ENCODE results near the gene ATP5PO. TPM values are rescaled to one million over a fixed set of nuclear protein-coding genes. Genes with fewer than 3 reads are reported as not detected.

The ATP5PO gene
- total and polyA plus RNA-seq, 4 donors: 72.8 to 200 (median 131) TPM

GRCh38 chr21:33964706-33965325 is 49.2 kb upstream of the ATP5PO start:
- Histone ChIP-seq H3K36me3 (ENCODE audit: control insufficient read depth in 4 of 4, insufficient read depth in 3 of 4, low read depth in 1 of 4, low read length in 3 of 4) (no peaks in the 10 kb centered on the region), H3K9me3 (ENCODE audit: control insufficient read depth in 4 of 4, low read length in 3 of 4) (no peaks in the 10 kb centered on the region), H3K27me3 (ENCODE audit: control insufficient read depth in 4 of 4, insufficient read depth in 4 of 4, low read length in 3 of 4) (no peaks in the 10 kb centered on the region), H3K4me3 (ENCODE audit: low read depth in 1 of 3, low read length in 3 of 3) (no peak overlapping the region), H3K9ac (ENCODE audit: low read depth in 1 of 2, low read length in 2 of 2) (no peak overlapping the region), H3K27ac (ENCODE audit: low read depth in 1 of 2, low read length in 2 of 2) (no peak overlapping the region), H3K4me1 (ENCODE audit: control insufficient read depth in 4 of 4, insufficient read depth in 4 of 4, low read length in 3 of 4) (peaks cover 0 to 12% (median 5%) of the 10 kb centered on the region in 4 donors)
- WGBS: 90% methylated on average over 3 of the region's 3 CpGs
- DNase-seq (ENCODE audit: low spot score): no peak
- TF ChIP-seq FOXA2 (IDR thresholded peaks at IDR 0.05) (no peak), SP1 (IDR thresholded peaks at IDR 0.05) (no peak), GABPA (IDR thresholded peaks at IDR 0.05 in 1 of 2, conservative IDR thresholded peaks at IDR 0.05 in 1 of 2) (no peak), MAX (IDR thresholded peaks at IDR 0.05) (no peak), HNF4G (IDR thresholded peaks at IDR 0.05) (no peak), EGR1 (IDR thresholded peaks at IDR 0.05; ENCODE audit: low read depth in 2 of 2) (no peak), JUND (IDR thresholded peaks at IDR 0.05) (no peak), NR2F2 (IDR thresholded peaks at IDR 0.05) (no peak), CTCF (IDR thresholded peaks at IDR 0.05; ENCODE audit: low read depth, low read length, missing input control) (no peak), ZBTB33 (IDR thresholded peaks at IDR 0.05) (no peak), RAD21 (IDR thresholded peaks at IDR 0.05) (no peak), YY1 (IDR thresholded peaks at IDR 0.05) (no peak), TAF1 (conservative IDR thresholded peaks at IDR 0.05) (no peak), REST (IDR thresholded peaks at IDR 0.05) (no peak), FOXA1 (IDR thresholded peaks at IDR 0.05) (no peak), HNF4A (conservative IDR thresholded peaks at IDR 0.05) (no peak), ATF3 (IDR thresholded peaks at IDR 0.05) (no peak), RXRA (IDR thresholded peaks at IDR 0.05) (no peak)

Measured in liver (tissue), 9 donors.